HUES64 (cell line): ENCODE data around the gene ERO1B.
A peak's percentile ranks its signal among the peaks of the same experiment; 100 is the strongest.

Experiments used
- H3K27ac ChIP-seq: 2 replicates; pipeline ENCODE4 v1.7.0; 2013; ENCODE audit warnings: low read depth, low read length, inconsistent platforms
- H3K27me3 ChIP-seq: 2 replicates; pipeline ENCODE4 v1.6.1; 2013; ENCODE audit warnings: mild to moderate bottlenecking, low read length; ENCODE audit not compliant: insufficient read depth
- H3K36me3 ChIP-seq: 2 replicates; pipeline ENCODE4 v1.6.1; 2013; ENCODE audit warnings: mild to moderate bottlenecking, low read length; ENCODE audit not compliant: insufficient read depth
- H3K4me1 ChIP-seq: 2 replicates; pipeline ENCODE4 v1.6.1; 2013; ENCODE audit warnings: mild to moderate bottlenecking, low read length, moderate library complexity; ENCODE audit not compliant: insufficient read depth
- H3K4me3 ChIP-seq: 2 replicates; pipeline ENCODE4 v1.5.1; 2013; ENCODE audit warnings: mild to moderate bottlenecking, low read length, moderate library complexity
- H3K9ac ChIP-seq: 2 replicates; pipeline ENCODE4 v1.6.1; 2013; ENCODE audit warnings: mild to moderate bottlenecking, low read depth, low read length
- H3K9me3 ChIP-seq: 2 replicates; pipeline ENCODE4 v1.6.1; 2013; ENCODE audit warnings: low read depth, low read length; ENCODE audit not compliant: insufficient read depth
- WGBS: fragments of 150-250, 120-280 bp; methylation state at CpG from one replicate; pipeline ENCODE4 v1.1.7; 2013; ENCODE audit warnings: missing lambda C conversion rate; 5-methylcytosine and 5-hydroxymethylcytosine counted together

Gene ERO1B

DNA sequence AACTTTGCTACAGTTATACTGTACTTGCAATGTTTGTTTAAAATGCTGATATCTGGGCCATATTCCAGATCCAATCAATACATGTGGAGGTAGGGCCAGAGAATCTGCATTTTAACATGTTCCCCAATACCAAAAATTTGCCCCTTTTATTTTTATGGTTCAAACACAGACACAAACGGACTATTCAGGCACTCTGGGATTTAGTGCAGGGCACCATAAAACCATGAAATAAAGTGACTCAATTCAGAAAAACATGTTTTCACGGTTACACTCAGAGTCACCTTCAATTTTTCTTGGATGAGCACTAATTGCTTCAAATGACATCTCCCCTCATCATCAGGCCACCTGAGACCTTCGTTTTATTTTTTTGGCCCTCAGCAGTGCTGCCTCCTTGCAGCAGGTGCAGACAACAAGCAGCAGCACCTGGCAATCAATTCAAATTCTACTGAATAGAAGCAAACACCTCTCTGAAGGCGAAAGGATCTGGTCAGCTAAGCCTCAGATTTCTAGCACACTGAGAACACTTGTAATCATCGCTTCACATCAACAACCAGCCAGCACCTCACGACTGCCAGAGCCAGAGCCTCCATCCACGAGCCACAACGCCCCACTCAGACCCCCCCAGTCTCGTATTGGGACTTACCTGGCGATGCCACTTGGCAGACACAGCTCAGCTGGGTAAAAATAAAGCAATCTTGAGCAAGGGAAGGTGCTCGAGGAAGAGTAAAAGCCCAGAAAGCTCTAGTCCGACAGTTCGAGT, 1.1 kb downstream of the ERO1B start:
- 23% methylated on average over 13 of the region's 13 CpGs for WGBS
- Histone ChIP-seq H3K36me3 (no peaks in the 10 kb centered on the region), H3K4me1 (peaks cover 9% of the 10 kb centered on the region; the same call in 1 of the 2 replicates), H3K9ac (peak overlapping the region; percentile 65), H3K9me3 (no peaks in the 10 kb centered on the region), H3K4me3 (peak overlapping the region; percentile 79), H3K27me3 (peaks cover 32% of the 10 kb centered on the region), H3K27ac (no peak overlapping the region)

DNA sequence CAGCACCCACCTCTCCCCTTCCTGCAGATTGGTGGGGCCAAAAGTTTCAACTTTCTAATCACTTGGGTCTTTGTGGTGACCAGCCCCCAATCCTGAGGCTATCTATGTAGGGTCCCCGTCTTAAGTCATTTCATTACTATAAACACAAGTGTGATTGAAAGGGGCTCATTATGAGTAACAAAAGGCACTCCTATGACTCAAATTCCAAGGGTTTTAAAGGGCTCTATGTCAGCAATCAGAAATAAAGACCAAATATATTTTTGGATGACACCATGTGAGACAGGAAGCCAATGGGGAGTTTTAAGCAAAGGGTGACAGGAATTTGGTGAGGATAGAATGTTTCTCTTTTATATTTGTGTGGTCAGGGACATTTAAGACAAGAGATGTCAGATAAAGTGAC, 6.2 kb downstream of the ERO1B start:
- Histone ChIP-seq H3K4me3 (no peak overlapping the region), H3K36me3 (no peaks in the 10 kb centered on the region), H3K27me3 (peaks cover 10% of the 10 kb centered on the region), H3K9ac (no peak overlapping the region), H3K4me1 (no peaks in the 10 kb centered on the region), H3K27ac (no peak overlapping the region), H3K9me3 (no peaks in the 10 kb centered on the region)
- 88% methylated on average over 1 of the region's 1 CpG for WGBS

DNA sequence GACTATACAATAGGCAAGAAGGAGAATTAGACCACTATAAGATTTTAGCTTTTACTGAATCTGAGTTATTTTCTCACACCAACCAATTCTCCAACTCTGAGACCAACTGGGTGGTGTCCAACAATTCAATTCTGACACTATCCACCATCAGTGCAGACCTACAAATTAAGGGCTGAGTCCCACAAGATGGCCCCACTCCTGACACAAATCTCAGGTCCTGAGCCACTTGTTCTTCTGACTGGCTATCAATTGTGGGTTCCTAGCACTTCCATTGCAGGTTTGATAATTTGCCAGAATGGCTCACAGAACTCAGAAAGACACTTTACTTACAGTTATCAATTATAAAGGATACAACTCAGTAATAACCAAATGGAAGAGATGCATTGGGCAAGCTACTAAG, 6.7 kb downstream of the ERO1B start:
- Histone ChIP-seq H3K27ac (no peak overlapping the region), H3K9me3 (no peaks in the 10 kb centered on the region), H3K36me3 (no peaks in the 10 kb centered on the region), H3K27me3 (peaks cover 5% of the 10 kb centered on the region), H3K4me3 (no peak overlapping the region), H3K9ac (no peak overlapping the region), H3K4me1 (no peaks in the 10 kb centered on the region)

DNA sequence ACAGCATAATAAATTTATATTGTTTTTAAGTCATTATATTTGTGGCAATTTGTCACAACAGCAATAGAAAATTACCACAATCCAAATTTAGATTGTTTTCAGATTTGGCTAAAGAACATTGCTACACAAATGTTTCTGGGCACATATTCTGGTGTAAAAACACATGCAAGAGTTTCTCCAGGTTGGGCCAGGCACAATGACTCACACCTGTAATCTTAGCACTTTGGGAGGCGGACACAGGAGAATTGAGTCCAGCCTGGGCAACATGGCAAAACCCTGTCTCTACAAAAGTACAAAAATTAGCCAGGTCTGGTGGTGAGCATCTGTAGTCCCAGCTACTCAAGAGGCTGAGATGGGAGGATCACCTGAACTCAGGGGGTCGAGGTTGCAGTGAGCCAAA, 8.4 kb downstream of the ERO1B start:
- Histone ChIP-seq H3K27ac (no peak overlapping the region), H3K9me3 (no peaks in the 10 kb centered on the region), H3K27me3 (no peaks in the 10 kb centered on the region), H3K4me1 (no peaks in the 10 kb centered on the region), H3K9ac (no peak overlapping the region), H3K4me3 (no peak overlapping the region), H3K36me3 (no peaks in the 10 kb centered on the region)
- 98% methylated on average over 2 of the region's 2 CpGs for WGBS

DNA sequence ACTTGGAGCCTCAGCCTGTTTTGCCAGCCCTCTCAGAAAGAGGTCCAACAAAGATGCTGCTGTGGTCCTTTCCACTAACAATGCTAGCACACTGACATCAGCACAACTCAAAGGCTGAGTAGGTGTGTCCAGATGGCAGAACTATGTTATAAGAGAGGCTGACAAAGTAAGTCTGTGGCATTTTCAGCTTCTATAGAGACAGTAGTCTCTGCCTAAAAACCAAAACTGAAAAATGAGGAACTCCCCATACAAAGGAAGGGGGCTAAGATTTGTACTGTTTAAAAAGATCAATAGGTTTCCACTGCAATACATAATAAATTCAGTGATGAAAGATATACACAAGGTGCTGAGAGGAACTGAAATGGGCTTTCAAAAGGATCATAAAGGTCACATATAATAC, 12.3 kb downstream of the ERO1B start:
- Histone ChIP-seq H3K9me3 (no peaks in the 10 kb centered on the region), H3K27ac (no peak overlapping the region), H3K36me3 (no peaks in the 10 kb centered on the region), H3K9ac (no peak overlapping the region), H3K27me3 (no peaks in the 10 kb centered on the region), H3K4me1 (peaks cover 2% of the 10 kb centered on the region; the same call in 1 of the 2 replicates), H3K4me3 (no peak overlapping the region)

DNA sequence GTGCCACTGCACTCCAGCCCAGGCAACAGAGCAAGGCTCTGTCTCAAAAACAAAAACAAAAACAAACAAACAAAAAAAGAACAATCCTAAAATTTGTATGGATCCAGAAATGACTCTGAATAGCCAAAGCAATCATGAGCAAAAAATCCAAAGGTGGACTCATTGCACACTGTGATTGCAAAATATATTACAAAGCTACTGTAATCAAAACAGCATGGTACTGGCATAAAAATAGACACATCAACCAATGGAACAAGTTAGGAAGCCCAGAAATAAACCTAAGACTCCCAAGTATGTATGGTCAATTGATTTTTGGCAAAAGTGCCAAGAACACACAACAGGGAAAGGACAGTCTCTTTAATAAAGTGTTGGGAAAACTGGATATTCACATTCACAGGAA, 19.9 kb downstream of the ERO1B start:
- Histone ChIP-seq H3K9me3 (peaks cover 14% of the 10 kb centered on the region; the same call in 1 of the 2 replicates), H3K36me3 (no peaks in the 10 kb centered on the region), H3K27me3 (no peaks in the 10 kb centered on the region), H3K9ac (no peak overlapping the region), H3K4me3 (no peak overlapping the region), H3K27ac (no peak overlapping the region), H3K4me1 (peaks cover 2% of the 10 kb centered on the region; the same call in 1 of the 2 replicates)

DNA sequence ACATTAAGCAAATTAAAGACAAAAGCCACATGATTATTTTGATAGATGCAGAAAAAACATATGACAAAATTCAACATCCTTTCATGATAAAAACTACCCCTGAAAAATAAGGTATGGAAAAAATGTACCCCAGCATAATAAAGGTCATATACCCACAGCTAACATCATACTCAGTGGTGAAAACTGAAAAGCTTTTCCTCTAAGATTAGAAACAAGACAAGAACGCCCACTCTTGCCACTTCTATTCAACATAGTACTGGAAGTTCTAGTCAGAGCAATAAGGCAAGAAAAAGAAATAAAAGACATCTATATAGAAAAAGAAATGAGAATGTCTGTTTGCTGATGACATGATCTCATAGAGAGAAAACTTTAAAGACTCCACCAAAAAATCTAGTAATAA, 20.7 kb downstream of the ERO1B start:
- Histone ChIP-seq H3K4me3 (no peak overlapping the region), H3K9ac (no peak overlapping the region), H3K9me3 (peaks cover 14% of the 10 kb centered on the region; the same call in 1 of the 2 replicates), H3K4me1 (no peaks in the 10 kb centered on the region), H3K27ac (no peak overlapping the region), H3K36me3 (no peaks in the 10 kb centered on the region), H3K27me3 (no peaks in the 10 kb centered on the region)
- WGBS = 100% methylated on average over 1 of the region's 1 CpG

DNA sequence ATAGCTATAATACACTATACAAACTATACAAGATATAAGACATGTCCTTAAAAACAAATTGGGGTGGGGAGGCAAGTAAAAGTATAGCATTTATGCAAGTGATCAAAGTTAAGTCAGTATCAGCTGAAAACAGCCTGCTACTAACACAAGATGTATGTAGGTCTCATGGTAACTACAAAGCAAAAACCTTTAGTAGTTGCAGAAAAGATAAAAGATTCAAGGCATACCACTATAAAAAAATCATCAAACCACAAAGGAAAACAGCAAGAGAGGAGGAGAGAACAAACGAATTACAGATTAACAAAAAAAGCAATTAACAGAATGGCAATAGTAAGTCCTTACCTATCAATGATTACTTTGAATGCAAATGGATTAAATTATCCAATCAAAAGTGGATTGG, 22.7 kb downstream of the ERO1B start:
- Histone ChIP-seq H3K27ac (no peak overlapping the region), H3K4me1 (no peaks in the 10 kb centered on the region), H3K36me3 (no peaks in the 10 kb centered on the region), H3K27me3 (no peaks in the 10 kb centered on the region), H3K9me3 (peaks cover 14% of the 10 kb centered on the region; the same call in 1 of the 2 replicates), H3K4me3 (no peak overlapping the region), H3K9ac (no peak overlapping the region)
- WGBS = no CpG with 5 or more reads among the region's 1 CpG

DNA sequence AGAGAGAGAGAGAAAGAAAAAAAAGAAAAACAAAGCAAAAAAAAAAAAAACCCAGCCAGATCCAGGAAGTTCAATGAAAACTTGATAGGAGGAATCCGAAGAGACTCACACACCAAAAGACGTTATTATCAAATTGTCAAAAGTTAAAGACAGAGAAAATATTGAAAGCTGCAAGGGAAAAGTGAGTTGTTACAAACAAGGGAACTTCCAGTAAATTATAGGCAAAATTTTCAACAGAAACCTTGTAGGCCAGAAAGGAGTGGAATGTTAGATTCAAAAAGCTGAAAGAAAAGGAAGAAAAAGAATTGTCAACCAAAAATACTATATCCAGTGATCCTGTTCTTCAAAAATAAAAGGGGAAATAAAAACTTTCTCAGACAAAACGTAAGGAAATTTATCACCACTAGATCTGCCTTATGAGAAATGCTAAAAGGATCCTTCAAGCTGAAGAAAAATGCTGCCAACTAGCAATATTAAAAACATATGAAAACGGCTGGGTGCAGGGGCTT, 23.6 kb downstream of the ERO1B start:
- Histone ChIP-seq H3K4me3 (no peak overlapping the region), H3K27ac (no peak overlapping the region), H3K9ac (no peak overlapping the region), H3K9me3 (peaks cover 14% of the 10 kb centered on the region; the same call in 1 of the 2 replicates), H3K27me3 (no peaks in the 10 kb centered on the region), H3K36me3 (no peaks in the 10 kb centered on the region), H3K4me1 (no peaks in the 10 kb centered on the region)
- 96% methylated on average over 3 of the region's 4 CpGs for WGBS

DNA sequence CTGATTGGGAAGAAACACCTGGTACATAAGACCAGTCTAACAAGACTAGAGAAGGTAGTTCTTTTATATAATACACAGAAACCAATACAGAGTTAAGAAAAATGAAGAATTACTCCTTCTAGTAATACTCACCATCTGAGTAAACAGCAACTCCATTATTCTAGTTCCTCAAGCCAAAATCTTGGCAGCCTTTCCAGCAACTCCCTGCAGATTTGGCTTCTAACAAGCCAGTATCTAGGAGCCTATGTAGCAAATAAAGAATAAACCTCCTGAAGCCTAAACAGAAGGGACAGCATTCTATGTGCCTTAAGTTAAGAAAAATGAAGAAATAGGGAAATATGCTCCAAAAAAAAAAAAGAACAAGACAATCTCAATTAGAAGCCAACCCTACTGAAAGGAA, 24.5 kb downstream of the ERO1B start:
- no peaks in the 10 kb centered on the region for H3K27me3 ChIP-seq

DNA sequence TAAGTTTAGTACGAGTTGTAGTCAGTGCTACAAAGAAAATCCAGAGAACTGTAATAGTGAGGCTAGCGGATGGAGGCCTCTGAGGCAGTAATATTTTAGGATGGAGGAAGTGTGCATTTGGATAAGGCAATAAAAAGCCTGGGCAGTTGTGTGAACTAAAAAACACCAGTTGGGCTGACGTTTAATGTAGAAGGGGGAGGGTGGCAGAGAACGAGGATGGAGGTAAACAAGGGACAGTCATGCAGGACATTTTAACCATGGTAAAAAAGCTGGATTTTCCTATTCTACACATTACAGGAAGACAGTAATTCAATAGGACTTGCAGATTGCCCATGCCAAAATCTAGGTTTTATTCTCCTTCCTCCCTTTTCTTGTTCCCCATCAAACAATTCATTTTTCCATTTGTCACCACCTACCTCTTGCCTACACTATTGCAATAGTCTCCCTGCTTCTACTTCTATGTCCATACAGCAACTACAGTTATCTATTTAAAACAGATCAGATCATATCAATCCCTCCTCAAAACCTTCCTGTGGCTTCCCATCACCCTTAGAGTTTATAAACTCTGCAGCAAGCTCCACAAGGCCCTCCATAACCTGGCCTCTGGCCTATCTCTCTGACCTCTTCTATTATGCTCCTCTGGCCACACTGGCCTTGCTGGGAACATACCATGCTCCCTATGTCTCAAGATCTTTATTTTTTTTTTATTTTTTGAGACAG, 27.7 kb downstream of the ERO1B start:
- Histone ChIP-seq H3K4me1 (no peaks in the 10 kb centered on the region), H3K4me3 (no peak overlapping the region), H3K9me3 (peaks cover 11% of the 10 kb centered on the region; the same call in 1 of the 2 replicates), H3K36me3 (no peaks in the 10 kb centered on the region), H3K27me3 (no peaks in the 10 kb centered on the region), H3K9ac (no peak overlapping the region), H3K27ac (no peak overlapping the region)
- WGBS = 90% methylated on average over 4 of the region's 4 CpGs

More for the DNA sequence above, 24.5 kb downstream of the ERO1B start:
- Histone ChIP-seq H3K4me3 (no peak overlapping the region), H3K36me3 (no peaks in the 10 kb centered on the region), H3K4me1 (no peaks in the 10 kb centered on the region), H3K27ac (no peak overlapping the region), H3K9ac (no peak overlapping the region), H3K9me3 (peaks cover 13% of the 10 kb centered on the region; the same call in 1 of the 2 replicates)
